T-cell (primary cell): ENCODE data around the gene HES7. TPM values are rescaled to one million over a fixed set of nuclear protein-coding genes. Genes with fewer than 3 reads are reported as not detected.

Experiments
- ATAC-seq, 4 experiments: fragments of 200-7000 bp in 3 of 4; fragments of 150-1000 bp in 1 of 4; cut with Tn5 transposase; replicated peaks in 1 of 4; 1 replicate in 3 of 4; 2 replicates in 1 of 4; pipeline ENCODE4 v1.10.0; 2021; ENCODE audit warnings: moderate library complexity in 3 of 4, mild to moderate bottlenecking in 2 of 4, moderate number of reproducible peaks in 1 of 4
- CTCF ChIA-PET, 2 donors: fragments of 300-600 bp; sonication (Branson Sonifier 250); formaldehyde crosslinking; loops; one replicate each; lab custom pipeline; 2022; ENCODE audit warnings: antibody characterized with exemption in 2 of 2; lab: Charles Lee
- POLR2A ChIA-PET, 2 donors: fragments of 300-600 bp; sonication (Branson Sonifier 250); formaldehyde crosslinking; loops; one replicate each; lab custom pipeline; 2022; ENCODE audit warnings: antibody characterized with exemption in 2 of 2; lab: Charles Lee
- DNase-seq, 35 experiments: peaks; one replicate each; pipeline versions ENCODE4 v3.0.0 to v3.0.0-alpha.2; 2013 to 2023
- H3K27ac ChIP-seq: one replicate; pipeline ENCODE4 v1.5.1; 2013; ENCODE audit warnings: low read length
- H3K27me3 ChIP-seq, 2 experiments: replicated peaks in 1 of 2; 1 replicate in 1 of 2; 2 replicates in 1 of 2; pipeline versions ENCODE4 v1.6.1 to v1.7.0; 2013; ENCODE audit warnings: low read length in 1 of 2, mixed read lengths in 1 of 2; ENCODE audit not compliant: control insufficient read depth in 2 of 2, insufficient read depth in 2 of 2; ENCODE audit errors: extremely low read depth in 1 of 2
- H3K36me3 ChIP-seq, 2 donors: 1 replicate in 1 of 2; 2 replicates in 1 of 2; pipeline versions ENCODE4 v1.6.1 to v1.7.0; 2013; ENCODE audit warnings: low read length in 1 of 2; ENCODE audit not compliant: control insufficient read depth in 2 of 2, insufficient read depth in 1 of 2; ENCODE audit errors: extremely low read depth in 1 of 2
- H3K4me1 ChIP-seq, 2 experiments: 1 replicate in 1 of 2; 2 replicates in 1 of 2; pipeline versions ENCODE4 v1.6.1 to v1.7.0; 2013; ENCODE audit warnings: low read length in 2 of 2, mixed read lengths in 1 of 2; ENCODE audit not compliant: insufficient read depth in 2 of 2, control insufficient read depth in 1 of 2; ENCODE audit errors: extremely low read depth in 1 of 2
- H3K4me3 ChIP-seq, 2 donors: 1 replicate in 1 of 2; 2 replicates in 1 of 2; pipeline versions ENCODE4 v1.5.1 to v1.7.0; 2013; ENCODE audit warnings: mild to moderate bottlenecking in 2 of 2, low read length in 1 of 2, moderate library complexity in 1 of 2; ENCODE audit not compliant: control insufficient read depth in 1 of 2; ENCODE audit errors: extremely low read depth in 1 of 2
- H3K9me3 ChIP-seq: 2 replicates; pipeline ENCODE4 v1.7.0; 2013
- H3K27ac Mint-ChIP-seq, 2 donors: one replicate each; pipeline ENCODE4 v1.8.0; 2020 to 2021; ENCODE audit warnings: mild to moderate bottlenecking in 2 of 2, mixed read lengths in 2 of 2
- H3K27me3 Mint-ChIP-seq, 2 donors: one replicate each; pipeline ENCODE4 v1.8.0; 2021 to 2022; ENCODE audit warnings: mixed read lengths in 2 of 2
- H3K36me3 Mint-ChIP-seq: one replicate; pipeline ENCODE4 v1.8.0; 2021; ENCODE audit warnings: mixed read lengths
- H3K4me1 Mint-ChIP-seq, 3 donors: one replicate each; pipeline ENCODE4 v1.8.0; 2020 to 2022; ENCODE audit warnings: mixed read lengths in 3 of 3, mild to moderate bottlenecking in 1 of 3
- H3K4me3 Mint-ChIP-seq, 3 donors: one replicate each; pipeline ENCODE4 v1.8.0; 2020 to 2022; ENCODE audit warnings: mild to moderate bottlenecking in 3 of 3, mixed read lengths in 3 of 3, moderate library complexity in 3 of 3
- H3K9me3 Mint-ChIP-seq, 3 donors: one replicate each; pipeline ENCODE4 v1.8.0; 2020 to 2022; ENCODE audit warnings: mixed read lengths in 3 of 3
- WGBS: methylation state at CpG from one replicate; pipeline ENCODE4 v1.1.5; 2013; ENCODE audit warnings: missing lambda C conversion rate; ENCODE audit not compliant: insufficient coverage; 5-methylcytosine and 5-hydroxymethylcytosine counted together
- total RNA-seq, 35 experiments: library from RNA in 6 of 35; stranded (reverse) in 6 of 35; fragments of 120-200 nt in 1 of 35; gene quantifications; one replicate each; pipeline versions ENCODE4 v1.2.1 to v1.2.4 and lab custom pipeline; 2013 to 2026

HES7 gene
- total RNA-seq, 5 donors from 2014 or later (not counting 1 experiment from before 2014, with no cell fraction given): 0.16 to 1.6 (median 0.23) TPM; not detected in 2

DNA sequence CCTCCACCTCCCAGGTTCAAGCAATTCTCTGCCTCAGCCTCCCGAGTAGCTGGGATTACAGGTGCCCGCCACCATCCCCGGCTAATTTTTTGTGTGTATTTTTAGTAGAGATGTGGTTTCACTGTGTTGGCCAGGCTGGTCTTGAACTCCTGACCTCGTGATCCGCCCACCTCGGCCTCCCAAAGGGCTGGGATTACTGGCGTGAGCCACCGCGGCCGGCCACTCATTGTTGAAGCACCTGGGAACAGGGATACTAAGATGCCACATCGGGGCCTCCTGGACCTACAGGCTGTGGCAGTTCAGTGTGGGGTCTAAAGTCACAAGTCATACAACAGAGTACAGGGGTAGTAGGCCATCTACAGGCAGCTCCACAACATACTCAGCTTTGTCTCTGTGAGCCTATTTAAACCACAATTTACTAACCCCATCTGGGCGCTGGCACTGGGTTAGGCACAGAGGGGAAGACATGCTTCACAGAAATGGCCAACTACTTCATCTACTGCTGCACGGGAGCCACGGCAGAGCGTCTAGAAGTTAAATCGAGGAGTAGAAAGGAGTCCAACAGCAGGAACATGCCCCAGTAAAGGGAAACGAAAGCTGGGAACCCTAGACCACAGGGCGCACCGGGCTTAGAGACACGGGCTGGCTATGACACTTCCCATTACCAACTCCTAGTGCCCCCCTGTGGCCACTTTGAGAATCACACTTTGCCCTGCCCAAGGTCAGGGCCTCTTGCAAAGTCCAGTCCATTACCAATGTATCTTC is 34.5 kb upstream of the HES7 start:
- H3K4me1 Mint-ChIP-seq: peaks cover 45 to 60% (median 45%) of the 10 kb centered on the region in 3 donors
- H3K27me3 ChIP-seq: no peaks in the 10 kb centered on the region
- H3K4me3 ChIP-seq: no peak overlapping the region
- WGBS: 43% methylated on average over 9 of the region's 20 CpGs
- H3K36me3 Mint-ChIP-seq: peaks cover 30% of the 10 kb centered on the region
- ChIA-PET POLR2A (interaction anchor here in 1 of 2 donors (0.6 to 1.2 kb wide), 2 partner anchors 17 to 30 kb away, joined by 4 to 8 read pairs; no protein-coding TSS in a partner anchor), CTCF (interaction anchor here (0.5 to 2.0 kb wide), 12 partner anchors 15 to 125 kb away, joined by 3 to 10 read pairs (median 5); no protein-coding TSS in a partner anchor)
- peak overlapping the region; percentile 93 for H3K27ac ChIP-seq
- peaks cover 35 to 88% of the 10 kb centered on the region in 2 experiments for H3K4me1 ChIP-seq
- no peaks in the 10 kb centered on the region for H3K9me3 ChIP-seq
- H3K27me3 Mint-ChIP-seq: no peaks in the 10 kb centered on the region
- peaks cover 9 to 33% of the 10 kb centered on the region in 2 donors for H3K36me3 ChIP-seq
- no peaks in the 10 kb centered on the region for H3K9me3 Mint-ChIP-seq
- ATAC-seq (no peak), DNase-seq (peak; percentile 58 to 91 (median 79))
- peak overlapping the region; percentile 87 to 88 for H3K27ac Mint-ChIP-seq
- peak overlapping the region; percentile 14 to 51 (median 26) for H3K4me3 Mint-ChIP-seq

DNA sequence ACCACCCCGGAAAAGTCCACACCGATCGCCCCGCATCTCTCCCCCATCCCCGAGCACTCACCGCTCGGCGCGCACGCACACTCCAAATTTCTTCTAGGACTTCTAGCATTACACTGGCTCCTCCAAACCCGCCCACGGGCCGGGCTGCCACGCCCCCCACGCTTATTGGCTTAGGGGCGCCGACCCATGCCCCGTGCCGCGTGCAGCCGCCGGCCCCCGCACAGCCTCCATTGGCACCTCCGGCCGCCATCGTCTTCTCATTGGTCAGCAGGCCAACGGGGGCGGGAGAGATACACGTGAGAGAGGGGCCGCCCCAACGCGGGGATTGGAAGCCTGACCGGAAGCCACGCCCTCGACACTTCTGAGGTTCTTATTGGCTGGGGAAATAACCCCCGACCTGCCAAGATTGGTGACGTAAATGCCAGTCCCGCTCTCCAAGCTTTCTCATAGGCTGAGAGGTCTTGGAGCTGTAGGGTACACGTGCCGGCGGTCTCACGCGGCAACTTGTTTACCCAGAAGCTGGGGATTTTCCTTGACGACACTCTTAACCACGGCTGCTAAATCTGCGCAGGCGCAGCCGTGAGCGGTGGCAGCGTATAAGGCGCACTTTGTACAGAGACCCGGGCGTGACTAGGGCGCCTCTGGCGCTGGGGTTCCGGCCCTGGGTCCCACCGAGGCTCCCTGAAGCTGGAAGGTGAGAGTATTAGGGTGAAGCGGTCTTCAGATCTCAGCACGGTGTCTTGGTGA is 32.5 kb upstream of the HES7 start:
- CTCF ChIA-PET: interaction anchor here in 1 of 2 donors (0.6 to 2.4 kb wide), 8 partner anchors 12 to 274 kb away, joined by 3 to 15 read pairs (median 4); partner anchors contain the start of genes ALOXE3 and SLC25A35
- peak overlapping the region; percentile 91 to 96 for H3K4me3 ChIP-seq
- DNase-seq (peak; percentile 99 to 100 (median 100)), ATAC-seq (peak; percentile 75 to 86 (median 85))
- POLR2A ChIA-PET: interaction anchor here (0.7 to 1.5 kb wide), 16 partner anchors 8 to 92 kb away, joined by 3 to 20 read pairs (median 6); partner anchors contain the start of gene CTC1 (in 1 of the 2)
- Mint-ChIP-seq H3K4me3 (no peak overlapping the region), H3K27ac (no peak overlapping the region), H3K27me3 (no peaks in the 10 kb centered on the region), H3K4me1 (peaks cover 39 to 70% (median 54%) of the 10 kb centered on the region in 3 donors), H3K36me3 (peaks cover 26% of the 10 kb centered on the region), H3K9me3 (no peaks in the 10 kb centered on the region)
- peak overlapping the region; percentile 100 for H3K27ac ChIP-seq
- under 1% methylated on average over 52 of the region's 59 CpGs for WGBS
- H3K4me1 ChIP-seq: peaks cover 34 to 93% of the 10 kb centered on the region in 2 experiments
- H3K27me3 ChIP-seq: no peaks in the 10 kb centered on the region
- H3K36me3 ChIP-seq: peaks cover 9 to 31% of the 10 kb centered on the region in 2 donors
- no peaks in the 10 kb centered on the region for H3K9me3 ChIP-seq

DNA sequence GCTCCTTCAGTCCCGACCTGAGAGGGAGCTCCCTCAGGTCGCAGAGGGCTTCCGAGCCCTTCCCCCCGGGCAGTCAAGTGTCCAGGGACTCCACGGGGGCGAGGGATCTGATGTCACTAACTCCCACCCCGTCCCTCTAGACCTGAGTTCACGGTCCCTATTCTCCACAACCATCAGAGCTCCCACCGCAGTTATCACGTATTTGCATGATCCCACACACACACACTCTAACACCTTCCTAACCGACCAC is 32.0 kb upstream of the HES7 start:
- ChIA-PET POLR2A (interaction anchor here (0.5 to 1.5 kb wide), 11 partner anchors 8 to 36 kb away, joined by 4 to 20 read pairs (median 5); no protein-coding TSS in a partner anchor), CTCF (interaction anchor here in 1 of 2 donors (0.8 to 2.4 kb wide), 5 partner anchors 12 to 37 kb away, joined by 4 to 15 read pairs (median 7); partner anchors contain the start of gene ALOXE3)
- H3K4me3 ChIP-seq: peak overlapping the region; percentile 91 to 96
- H3K27me3 ChIP-seq: no peaks in the 10 kb centered on the region
- Mint-ChIP-seq H3K27me3 (no peaks in the 10 kb centered on the region), H3K4me3 (no peak overlapping the region), H3K4me1 (peaks cover 37 to 67% (median 52%) of the 10 kb centered on the region in 3 donors), H3K27ac (no peak overlapping the region), H3K36me3 (peaks cover 21% of the 10 kb centered on the region), H3K9me3 (no peaks in the 10 kb centered on the region)
- H3K27ac ChIP-seq: peak overlapping the region; percentile 100
- H3K4me1 ChIP-seq: peaks cover 30 to 92% of the 10 kb centered on the region in 2 experiments
- DNase-seq (no peak), ATAC-seq (no peak)
- no peaks in the 10 kb centered on the region for H3K9me3 ChIP-seq
- H3K36me3 ChIP-seq: peaks cover 5 to 26% of the 10 kb centered on the region in 2 donors
- WGBS: 3% methylated on average over 11 of the region's 11 CpGs

DNA sequence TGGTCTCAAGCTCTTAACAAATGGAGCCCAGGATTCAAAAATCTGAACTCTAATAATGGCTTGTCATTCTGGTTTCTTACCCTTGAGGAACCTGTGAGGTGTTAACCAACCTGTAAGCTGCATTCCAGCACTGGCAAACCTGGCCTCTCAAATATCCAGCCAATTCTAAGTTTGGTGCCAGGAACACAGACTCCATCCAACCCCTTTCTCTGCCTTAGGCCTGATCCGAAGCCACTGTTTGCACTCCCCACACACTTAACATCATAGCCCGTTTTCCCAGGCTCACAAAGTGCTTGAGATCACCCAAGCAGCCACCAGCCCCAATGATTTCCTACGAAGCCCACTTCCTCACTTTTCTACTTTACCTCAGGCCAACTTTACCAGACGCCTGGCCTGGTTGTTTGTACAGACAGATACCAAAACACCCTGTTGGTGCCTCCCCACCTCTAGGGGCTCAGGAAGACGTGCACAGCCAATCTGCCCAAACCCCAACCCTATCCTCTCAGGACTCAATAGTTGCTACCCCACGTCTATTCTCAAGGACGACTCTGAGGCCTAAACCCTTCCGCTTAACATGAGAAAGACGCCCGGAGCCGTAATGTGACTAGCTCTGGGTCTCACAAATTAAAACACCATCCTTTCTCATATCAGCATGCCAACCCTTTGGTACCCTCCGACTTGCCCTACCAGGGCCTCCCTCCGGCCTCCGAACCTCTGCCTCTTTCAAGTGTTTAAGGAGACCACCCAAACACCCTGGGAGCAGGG is 31.5 kb upstream of the HES7 start:
- ChIA-PET POLR2A (interaction anchor here (0.5 to 1.5 kb wide), 10 partner anchors 12 to 505 kb away, joined by 3 to 20 read pairs (median 4); no protein-coding TSS in a partner anchor), CTCF (interaction anchor here in 1 of 2 donors (0.8 to 2.4 kb wide), 4 partner anchors 13 to 36 kb away, joined by 4 to 15 read pairs (median 8); partner anchors contain the start of gene ALOXE3)
- 46% methylated on average over 14 of the region's 14 CpGs for WGBS
- H3K36me3 ChIP-seq: peaks cover 5 to 22% of the 10 kb centered on the region in 2 donors
- no peaks in the 10 kb centered on the region for H3K27me3 ChIP-seq
- peaks cover 17% of the 10 kb centered on the region for H3K36me3 Mint-ChIP-seq
- no peaks in the 10 kb centered on the region for H3K9me3 Mint-ChIP-seq
- no peaks in the 10 kb centered on the region for H3K27me3 Mint-ChIP-seq
- no peaks in the 10 kb centered on the region for H3K9me3 ChIP-seq
- DNase-seq (peak in 10 of 35 experiments; percentile 41 to 60 (median 52)), ATAC-seq (no peak)
- H3K27ac Mint-ChIP-seq: no peak overlapping the region
- H3K4me3 Mint-ChIP-seq: no peak overlapping the region
- peak overlapping the region; percentile 100 for H3K27ac ChIP-seq
- peaks cover 31 to 92% of the 10 kb centered on the region in 2 experiments for H3K4me1 ChIP-seq
- H3K4me3 ChIP-seq: peak overlapping the region; percentile 91 to 96
- peaks cover 35 to 67% (median 52%) of the 10 kb centered on the region in 3 donors for H3K4me1 Mint-ChIP-seq

DNA sequence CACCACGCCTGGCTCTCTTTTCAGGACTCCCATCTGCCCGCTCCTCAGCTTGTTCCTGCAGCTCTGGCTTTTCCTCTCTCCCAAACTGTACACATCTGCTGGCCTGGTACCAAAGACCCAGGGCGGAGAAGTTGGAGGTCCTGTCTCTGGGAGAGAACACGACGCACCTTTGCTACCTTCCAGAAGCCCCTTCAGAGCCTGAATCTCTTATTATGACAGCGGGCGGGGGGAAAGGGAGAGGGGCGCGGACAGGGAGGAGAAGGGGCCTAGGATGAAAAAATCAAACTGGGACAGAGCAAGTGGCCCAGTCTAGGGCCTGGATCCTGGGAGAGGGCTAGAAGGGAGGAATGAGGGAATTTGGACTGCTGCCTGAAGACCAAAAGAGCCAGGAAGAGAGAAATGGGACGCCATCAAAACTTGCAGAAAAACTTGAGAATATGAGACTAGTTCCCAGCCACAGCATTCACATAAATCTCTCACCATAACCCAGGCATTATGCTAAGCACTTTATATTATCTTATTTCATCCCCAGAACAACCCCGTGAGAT is 30.8 kb upstream of the HES7 start:
- H3K4me1 Mint-ChIP-seq: peaks cover 35 to 67% (median 51%) of the 10 kb centered on the region in 3 donors
- Histone ChIP-seq H3K4me1 (peaks cover 28 to 92% of the 10 kb centered on the region in 2 experiments), H3K36me3 (peaks cover 9 to 22% of the 10 kb centered on the region in 2 donors), H3K27ac (peak overlapping the region; percentile 100), H3K27me3 (no peaks in the 10 kb centered on the region), H3K9me3 (no peaks in the 10 kb centered on the region), H3K4me3 (peak overlapping the region; percentile 91 to 96)
- ChIA-PET POLR2A (interaction anchor here in 1 of 2 donors (0.5 to 1.6 kb wide), 2 partner anchors 19 to 26 kb away, joined by 6 to 8 read pairs; no protein-coding TSS in a partner anchor), CTCF (no interaction called here)
- H3K27ac Mint-ChIP-seq: no peak overlapping the region
- H3K9me3 Mint-ChIP-seq: no peaks in the 10 kb centered on the region
- H3K4me3 Mint-ChIP-seq: no peak overlapping the region
- peak in 1 of 35 experiments; percentile 33 for DNase-seq
- 100% methylated on average over 2 of the region's 11 CpGs for WGBS
- ATAC-seq: no peak
- H3K27me3 Mint-ChIP-seq: no peaks in the 10 kb centered on the region
- H3K36me3 Mint-ChIP-seq: peaks cover 11% of the 10 kb centered on the region
